OCI-LY1 (cell line): Measurements from ENCODE around the gene GABRA6.

Experiments
- H2AFZ ChIP-seq: fragments of 200-600 bp; sonication (generic), shearing (Covaris generic); 2 replicates; pipeline ENCODE4 v1.6.0; 2014; ENCODE audit warnings: antibody characterized with exemption, mild to moderate bottlenecking, low read length
- H3F3A ChIP-seq: fragments of 200-600 bp; sonication (generic), shearing (Covaris generic); 2 replicates; pipeline ENCODE4 v1.6.0; 2014; ENCODE audit warnings: mild to moderate bottlenecking, antibody characterized with exemption, low read length, moderate library complexity; ENCODE audit not compliant: insufficient read depth
- H3K27ac ChIP-seq: fragments of 200-600 bp; sonication (generic); 2 replicates; pipeline ENCODE4 v1.5.1; 2014; ENCODE audit warnings: low read length, mixed run types, mild to moderate bottlenecking, low read depth; ENCODE audit not compliant: poor library complexity, severe bottlenecking
- H3K27me3 ChIP-seq: fragments of 200-600 bp; sonication (generic); 2 replicates; pipeline ENCODE4 v1.6.0; 2014; ENCODE audit warnings: antibody characterized with exemption, mild to moderate bottlenecking, low read length, moderate library complexity; ENCODE audit not compliant: insufficient read depth
- H3K36me3 ChIP-seq: fragments of 200-600 bp; sonication (generic); 2 replicates; pipeline ENCODE4 v1.6.1; 2014; ENCODE audit warnings: mild to moderate bottlenecking, antibody characterized with exemption, low read length, moderate library complexity, mixed read lengths; ENCODE audit not compliant: insufficient read depth
- H3K4me1 ChIP-seq: fragments of 200-600 bp; sonication (generic); 2 replicates; pipeline ENCODE4 v1.5.1; 2014; ENCODE audit warnings: mild to moderate bottlenecking, low read length, moderate library complexity; ENCODE audit not compliant: insufficient read depth, severe bottlenecking
- H3K4me2 ChIP-seq: fragments of 200-600 bp; sonication (generic), shearing (Covaris generic); 2 replicates; pipeline ENCODE4 v1.6.1; 2014; ENCODE audit warnings: low read length
- H3K4me3 ChIP-seq: fragments of 200-600 bp; sonication (generic); 2 replicates; pipeline ENCODE4 v1.5.1; 2014; ENCODE audit warnings: low read length, low read depth, mild to moderate bottlenecking, mixed read lengths; ENCODE audit not compliant: poor library complexity, severe bottlenecking
- H3K79me2 ChIP-seq: fragments of 200-600 bp; shearing (Covaris generic); 2 replicates; pipeline ENCODE4 v1.6.1; 2016; ENCODE audit warnings: mixed run types, low read length, mixed read lengths; ENCODE audit not compliant: insufficient read depth
- H3K9ac ChIP-seq: fragments of 200-600 bp; sonication (generic), shearing (Covaris generic); 2 replicates; pipeline ENCODE4 v1.6.1; 2014; ENCODE audit warnings: mild to moderate bottlenecking, low read length, mixed read lengths
- H3K9me2 ChIP-seq: fragments of 200-600 bp; sonication (generic), shearing (Covaris generic); 2 replicates; pipeline ENCODE4 v1.6.1; 2014; ENCODE audit warnings: low read depth, mild to moderate bottlenecking, low read length, mixed read lengths
- H3K9me3 ChIP-seq: fragments of 200-600 bp; shearing (Covaris generic); 2 replicates; pipeline ENCODE4 v1.6.1; 2014; ENCODE audit warnings: low read length, mixed read lengths
- H4K20me1 ChIP-seq: fragments of 200-600 bp; sonication (generic), shearing (Covaris generic); 2 replicates; pipeline ENCODE4 v1.6.0; 2016; ENCODE audit warnings: mild to moderate bottlenecking, low read length; ENCODE audit not compliant: insufficient read depth
- EZH2 ChIP-seq: fragments of 200-600 bp; sonication (generic), shearing (Covaris generic); IDR thresholded peaks from 2 replicates; pipeline ENCODE4 v1.8.0; 2017; ENCODE audit warnings: borderline replicate concordance, mixed run types, mild to moderate bottlenecking, antibody characterized with exemption, low read length, moderate library complexity, mixed read lengths
- TF ChIP-seq, protein P1 (sequence below): fragments of 200-600 bp; sonication (generic), shearing (Covaris generic); IDR thresholded peaks from 2 replicates; pipeline ENCODE4 v1.5.1; 2017; ENCODE audit warnings: mild to moderate bottlenecking, antibody characterized with exemption, low read length, moderate library complexity, mixed read lengths

The GABRA6 gene

DNA sequence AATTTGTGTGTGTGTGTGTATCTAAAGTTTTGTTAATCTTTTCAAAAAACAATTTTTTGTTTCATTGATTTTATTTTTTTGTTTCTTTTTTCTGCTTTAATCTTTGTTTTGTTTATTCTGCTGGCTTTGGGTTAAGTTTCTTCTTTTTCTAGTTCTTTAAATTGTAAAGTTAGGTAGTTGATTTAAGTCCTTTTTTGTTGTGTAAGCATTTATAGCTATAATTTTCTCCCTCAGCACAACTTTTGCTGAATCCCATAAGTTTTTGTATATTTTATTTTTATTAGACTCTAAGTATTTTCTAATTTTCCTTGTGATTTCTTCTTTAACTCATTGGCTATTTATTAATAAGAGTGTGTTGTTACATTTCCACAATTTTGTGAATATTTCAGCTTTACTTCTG is 34.9 kb downstream of the GABRA6 start:
- Histone ChIP-seq H3K9me2 (no peaks in the 10 kb centered on the region), H2AFZ (no peak overlapping the region), H3K4me1 (no peaks in the 10 kb centered on the region), H3K27me3 (no peaks in the 10 kb centered on the region), H3K9me3 (no peaks in the 10 kb centered on the region), H3K4me3 (no peak overlapping the region), H3F3A (no peaks in the 10 kb centered on the region), H3K9ac (no peak overlapping the region), H3K27ac (no peak overlapping the region), H3K79me2 (no peaks in the 10 kb centered on the region), H3K4me2 (no peak overlapping the region), H4K20me1 (no peaks in the 10 kb centered on the region), H3K36me3 (no peaks in the 10 kb centered on the region)
- TF ChIP-seq EZH2: no peak
- TF ChIP-seq, protein P1, sequence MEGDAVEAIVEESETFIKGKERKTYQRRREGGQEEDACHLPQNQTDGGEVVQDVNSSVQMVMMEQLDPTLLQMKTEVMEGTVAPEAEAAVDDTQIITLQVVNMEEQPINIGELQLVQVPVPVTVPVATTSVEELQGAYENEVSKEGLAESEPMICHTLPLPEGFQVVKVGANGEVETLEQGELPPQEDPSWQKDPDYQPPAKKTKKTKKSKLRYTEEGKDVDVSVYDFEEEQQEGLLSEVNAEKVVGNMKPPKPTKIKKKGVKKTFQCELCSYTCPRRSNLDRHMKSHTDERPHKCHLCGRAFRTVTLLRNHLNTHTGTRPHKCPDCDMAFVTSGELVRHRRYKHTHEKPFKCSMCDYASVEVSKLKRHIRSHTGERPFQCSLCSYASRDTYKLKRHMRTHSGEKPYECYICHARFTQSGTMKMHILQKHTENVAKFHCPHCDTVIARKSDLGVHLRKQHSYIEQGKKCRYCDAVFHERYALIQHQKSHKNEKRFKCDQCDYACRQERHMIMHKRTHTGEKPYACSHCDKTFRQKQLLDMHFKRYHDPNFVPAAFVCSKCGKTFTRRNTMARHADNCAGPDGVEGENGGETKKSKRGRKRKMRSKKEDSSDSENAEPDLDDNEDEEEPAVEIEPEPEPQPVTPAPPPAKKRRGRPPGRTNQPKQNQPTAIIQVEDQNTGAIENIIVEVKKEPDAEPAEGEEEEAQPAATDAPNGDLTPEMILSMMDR: no peak

DNA sequence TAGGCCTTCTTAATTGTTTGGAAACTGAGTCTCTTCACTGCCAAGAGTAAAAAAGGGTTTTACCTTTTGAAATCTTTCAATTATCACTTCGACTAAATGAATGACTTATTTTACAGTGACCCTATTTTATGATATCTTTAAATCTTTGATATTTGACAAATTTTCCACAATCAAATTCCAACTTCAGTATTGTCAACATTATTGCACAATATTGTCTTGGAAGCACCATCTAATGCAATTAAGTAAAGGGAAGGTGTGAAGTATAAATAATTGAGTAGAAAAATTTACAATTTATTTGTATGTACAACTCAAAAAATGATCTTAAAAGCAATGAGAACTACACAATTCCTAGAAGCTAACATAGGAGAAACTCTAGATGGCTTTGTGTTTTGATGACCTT is 49.2 kb downstream of the GABRA6 start:
- no peaks in the 10 kb centered on the region for H3K4me1 ChIP-seq
- no peak overlapping the region for H2AFZ ChIP-seq
- no peak overlapping the region for H3K4me3 ChIP-seq
- no peak overlapping the region for H3K9ac ChIP-seq
- H3K27me3 ChIP-seq: no peaks in the 10 kb centered on the region
- TF ChIP-seq, protein P1: no peak
- no peak for TF ChIP-seq EZH2
- H3K79me2 ChIP-seq: no peaks in the 10 kb centered on the region
- no peaks in the 10 kb centered on the region for H3F3A ChIP-seq
- H3K36me3 ChIP-seq: no peaks in the 10 kb centered on the region
- no peak overlapping the region for H3K4me2 ChIP-seq
- H3K9me2 ChIP-seq: no peaks in the 10 kb centered on the region
- no peak overlapping the region for H3K27ac ChIP-seq
- H4K20me1 ChIP-seq: no peaks in the 10 kb centered on the region
- H3K9me3 ChIP-seq: no peaks in the 10 kb centered on the region

DNA sequence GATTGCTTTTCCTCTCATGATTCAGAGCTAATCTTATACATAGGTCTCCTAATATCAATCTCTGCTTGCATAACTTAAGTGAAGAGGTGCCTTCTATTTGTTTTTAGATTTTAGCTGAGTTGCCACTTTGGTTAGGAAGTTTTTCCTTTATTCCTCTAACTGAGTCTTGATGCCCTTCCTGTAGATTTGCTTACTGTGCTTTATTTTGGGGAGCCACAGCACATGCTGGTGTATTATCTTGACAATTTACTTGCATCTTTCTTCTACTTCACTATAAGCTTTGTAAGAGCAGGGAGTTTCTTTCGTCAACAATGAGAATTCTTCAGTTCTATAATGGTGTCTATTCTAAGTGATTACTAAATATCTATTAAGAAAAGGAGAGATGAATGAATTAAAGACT is 54.9 kb downstream of the GABRA6 start:
- no peak overlapping the region for H3K4me3 ChIP-seq
- no peak overlapping the region for H3K4me2 ChIP-seq
- H3K27ac ChIP-seq: no peak overlapping the region
- TF ChIP-seq EZH2: no peak
- TF ChIP-seq, protein P1: no peak
- no peaks in the 10 kb centered on the region for H4K20me1 ChIP-seq
- H3K27me3 ChIP-seq: no peaks in the 10 kb centered on the region
- no peaks in the 10 kb centered on the region for H3K9me3 ChIP-seq
- H3K79me2 ChIP-seq: no peaks in the 10 kb centered on the region
- H3K9me2 ChIP-seq: no peaks in the 10 kb centered on the region
- no peak overlapping the region for H3K9ac ChIP-seq
- H3K36me3 ChIP-seq: no peaks in the 10 kb centered on the region
- H2AFZ ChIP-seq: no peak overlapping the region
- no peaks in the 10 kb centered on the region for H3F3A ChIP-seq
- no peaks in the 10 kb centered on the region for H3K4me1 ChIP-seq
